Spleen (tissue), 11 donors: ENCODE results near the gene AK3. TPM values are rescaled to one million over a fixed set of nuclear protein-coding genes. Genes with fewer than 3 reads are reported as not detected.
"Not testable (repeated sequence)": the region's sequence is repeated elsewhere in the genome, so short reads cannot be mapped to it uniquely, and the experiment has no call there.

Source experiments
- DNase-seq: peaks from one replicate; pipeline ENCODE4 v3.0.0-alpha.2; 2020
- H3K27ac ChIP-seq, 8 donors: fragments of 200-600 bp; sonication (generic) in 7 of 8; 1 replicate in 4 of 8; 2 replicates in 4 of 8; pipeline versions ENCODE4 v1.5.0 to v1.8.0; 2016 to 2021; ENCODE audit warnings: inconsistent platforms in 4 of 8, mild to moderate bottlenecking in 4 of 8, moderate library complexity in 1 of 8
- H3K27me3 ChIP-seq, 7 donors: fragments of 200-600 bp; sonication (generic) in 6 of 7; replicated peaks in 1 of 7; 1 replicate in 4 of 7; 2 replicates in 3 of 7; pipeline versions ENCODE4 v1.5.0 to v1.8.0; 2016 to 2021; ENCODE audit warnings: inconsistent platforms in 3 of 7, mild to moderate bottlenecking in 1 of 7
- H3K36me3 ChIP-seq, 6 donors: fragments of 200-600 bp; sonication (generic) in 5 of 6; 1 replicate in 4 of 6; 2 replicates in 2 of 6; pipeline versions ENCODE4 v1.5.0 to v1.8.0; 2016 to 2021; ENCODE audit warnings: inconsistent platforms in 2 of 6
- H3K4me1 ChIP-seq, 6 donors: fragments of 200-600 bp; sonication (generic) in 5 of 6; 1 replicate in 3 of 6; 2 replicates in 3 of 6; pipeline versions ENCODE4 v1.5.0 to v1.8.0; 2016 to 2021; ENCODE audit warnings: inconsistent platforms in 3 of 6
- H3K4me3 ChIP-seq, 8 donors: fragments of 200-600 bp; sonication (generic) in 7 of 8; 1 replicate in 4 of 8; 2 replicates in 4 of 8; pipeline versions ENCODE4 v1.5.0 to v1.8.0; 2016 to 2021; ENCODE audit warnings: inconsistent platforms in 4 of 8, mild to moderate bottlenecking in 4 of 8, moderate library complexity in 2 of 8
- H3K9me3 ChIP-seq, 8 donors: fragments of 200-600 bp; sonication (generic) in 7 of 8; 1 replicate in 4 of 8; 2 replicates in 4 of 8; pipeline versions ENCODE4 v1.5.0 to v1.8.0; 2016 to 2021; ENCODE audit warnings: inconsistent platforms in 4 of 8
- CTCF ChIP-seq, 11 experiments: fragments of 200-600 bp in 7 of 11; fragments of 450-650 bp in 4 of 11; sonication (generic) in 4 of 11; IDR thresholded peaks in 8 of 11; conservative IDR thresholded peaks in 3 of 11; 1 replicate in 7 of 11; 2 replicates in 4 of 11; pipeline versions ENCODE4 v1.4.0 to v1.8.0; 2016 to 2021; ENCODE audit warnings: antibody characterized with exemption in 11 of 11, inconsistent platforms in 4 of 11, mild to moderate bottlenecking in 1 of 11
- POLR2A ChIP-seq, 3 donors: fragments of 450-650 bp; IDR thresholded peaks; one replicate each; pipeline ENCODE4 v1.5.1; 2017; ENCODE audit warnings: antibody characterized with exemption in 3 of 3, mild to moderate bottlenecking in 1 of 3
- POLR2AphosphoS5 ChIP-seq, 3 donors: sonication (generic); formaldehyde crosslinking; IDR thresholded peaks; one replicate each; pipeline ENCODE4 v1.5.1; 2017; ENCODE audit warnings: antibody characterized with exemption in 3 of 3
- WGBS, 5 donors: extraction: QIAGEN DNeasy Blood & Tissue Kit in 3 of 5; methylation state at CpG; one replicate each; pipeline versions ENCODE4 v1.1.5 to v1.1.7; 2013 to 2018; 5-methylcytosine and 5-hydroxymethylcytosine counted together
- intact Hi-C: fragments of 100-400 bp; cut with DNase I; formaldehyde crosslinking; loops from one replicate; pipeline ENCODE4 v1.15.0; 2023; ENCODE audit warnings: low total_unique reads
- polyA plus RNA-seq, 3 donors: library from polyadenylated mRNA; stranded (reverse); fragments of 200-250 nt; gene quantifications; one replicate each; pipeline ENCODE4 v1.2.1, GENCODE V29; 2013
- total RNA-seq, 7 donors: library from RNA; depleted of rRNA in 3 of 7; stranded (reverse); fragments of >200 nt in 3 of 7; fragmentation: NEBNext Ultra II Directional in 4 of 7; extraction: Animal tissue kit (Norgen Biotek cat#: 25700) in 4 of 7; gene quantifications; one replicate each; pipeline versions ENCODE4 v1.1.0 to v1.2.1, GENCODE V29; 2016 to 2021
- donor health status: healthy with polysubstance abuse.
- donor health status: DM: no; HTN: no; CAD: no; lungs with moderate emphysema.
- donor health status: DM: no; HTN: no; CAD: no.
- donor health status: Bipolar disorder and iron deficiency.
- donor health status: healthy.
- donor health status: DM: no; HTN: no; CAD: no.
- donor health status: DM: yes; HTN: yes; CAD: no.

The AK3 gene
- total and polyA plus RNA-seq, 10 donors: 21.3 to 65.3 (median 41.4) TPM

GRCh38 chr9:4661611-4662010 lies 79.4 kb downstream of the AK3 start:
- DNase-seq: no peak
- TF ChIP-seq POLR2A (IDR thresholded peaks at IDR 0.05) (no peak), CTCF (IDR thresholded peaks at IDR 0.05 in 8 of 11, conservative IDR thresholded peaks at IDR 0.05 in 3 of 11) (no peak), POLR2AphosphoS5 (IDR thresholded peaks at IDR 0.05) (no peak)
- peaks cover 27 to 54% (median 47%) of the 10 kb centered on the region in 6 donors for H3K4me1 ChIP-seq
- 1 to 6% (median 5%) methylated on average over 5 of the region's 5 CpGs for WGBS, 5 donors
- no peaks in the 10 kb centered on the region for H3K36me3 ChIP-seq
- H3K9me3 ChIP-seq: no peaks in the 10 kb centered on the region
- no peaks in the 10 kb centered on the region for H3K27me3 ChIP-seq
- peak overlapping the region; percentile 66 to 95 (median 77) for H3K4me3 ChIP-seq
- intact Hi-C loops: loop anchor here (10.0 kb wide), 1 partner anchor 323 kb away; the partner anchor contains the start of gene JAK2
- peak overlapping the region; percentile 69 to 95 (median 88) for H3K27ac ChIP-seq

DNA sequence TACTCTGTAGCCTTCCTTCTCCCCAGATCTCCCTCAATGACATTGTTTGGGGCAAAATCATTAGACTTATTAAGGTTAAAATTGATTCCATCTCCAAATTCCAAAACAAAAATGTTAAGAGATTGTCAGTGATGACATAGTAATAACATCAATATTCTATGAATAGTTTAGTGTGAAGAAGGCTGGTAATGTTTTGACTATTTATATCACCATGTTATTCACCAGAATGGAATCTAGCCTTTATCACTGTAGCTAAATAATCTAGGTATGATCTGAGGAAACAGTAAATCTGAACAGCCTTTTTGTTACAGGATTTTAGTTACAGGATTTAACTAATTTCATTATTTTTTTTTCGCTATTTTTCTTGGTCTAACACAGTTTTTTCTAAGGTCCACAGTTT lies 79.8 kb downstream of the AK3 start:
- Histone ChIP-seq H3K36me3 (no peaks in the 10 kb centered on the region), H3K4me3 (peak overlapping the region in 1 of 8 donors; percentile 77), H3K4me1 (peaks cover 25 to 49% (median 43%) of the 10 kb centered on the region in 6 donors), H3K27ac (peak overlapping the region in 1 of 8 donors; percentile 91), H3K27me3 (no peaks in the 10 kb centered on the region), H3K9me3 (no peaks in the 10 kb centered on the region)
- DNase-seq: no peak
- intact Hi-C loops: loop anchor here (10.0 kb wide), 1 partner anchor 324 kb away; the partner anchor contains the start of gene JAK2
- TF ChIP-seq POLR2A (IDR thresholded peaks at IDR 0.05): no peak
- TF ChIP-seq CTCF (IDR thresholded peaks at IDR 0.05 in 8 of 11, conservative IDR thresholded peaks at IDR 0.05 in 3 of 11): no peak
- no peak for TF ChIP-seq POLR2AphosphoS5 (IDR thresholded peaks at IDR 0.05)
- 66 to 96% (median 68%) methylated on average over 1 of the region's 1 CpG for WGBS, 5 donors

- H3K9me3 ChIP-seq, DNase-seq, H3K4me3 ChIP-seq, H3K36me3 ChIP-seq, H3K27ac ChIP-seq, H3K27me3 ChIP-seq: not testable (repeated sequence)
- H3K4me1 ChIP-seq: peaks cover 23 to 44% (median 38%) of the 10 kb centered on the region in 6 donors
- intact Hi-C loops: loop anchor here (10.0 kb wide), 1 partner anchor 324 kb away; the partner anchor contains the start of gene JAK2
- WGBS, 5 donors: 86 to 100% (median 94%) methylated on average over 4 to 5 of the region's 5 CpGs
Measured at GRCh38 chr9:4660665-4661064, 80.3 kb downstream of the AK3 start.

Other genes with a start within 250 kb of the AK3 start
- 10 to 100 TPM in 2 of 7 donors, 1 to 10 TPM in 5; 4.5 to 11.6 (median 7.8) TPM for gene PLPP6, start 78.9 kb downstream of the AK3 start, total RNA-seq
- gene PLPP6, start 78.9 kb downstream of the AK3 start, polyA plus RNA-seq: 1 to 10 TPM; 6.1 to 6.4 (median 6.2) TPM
- 1 to 10 TPM in 6 of 7 donors, under 1 TPM in 1; 0.32 to 5.7 (median 1.6) TPM for gene SPATA6L, start 74.7 kb downstream of the AK3 start, total RNA-seq
- under 1 TPM; 0.35 to 0.67 (median 0.57) TPM for gene SPATA6L, start 74.7 kb downstream of the AK3 start, polyA plus RNA-seq
- gene CDC37L1, start 61.6 kb downstream of the AK3 start, total RNA-seq: 10 to 100 TPM in 6 of 7 donors, 1 to 10 TPM in 1; 9.8 to 21.2 (median 13.8) TPM
- gene CDC37L1, start 61.6 kb downstream of the AK3 start, polyA plus RNA-seq: 1 to 10 TPM; 5.3 to 7.0 (median 6.5) TPM
- gene RCL1, start 51.7 kb upstream of the AK3 start, total RNA-seq: 10 to 100 TPM; 16.8 to 29.4 (median 23.3) TPM
- 10 to 100 TPM; 11.8 to 15.3 (median 12.2) TPM for gene RCL1, start 51.7 kb upstream of the AK3 start, polyA plus RNA-seq
- gene JAK2, start 244.1 kb upstream of the AK3 start, total RNA-seq: 10 to 100 TPM; 40.9 to 61.2 (median 54.6) TPM
- 10 to 100 TPM in 1 of 3 donors, 1 to 10 TPM in 2; 7.1 to 10.1 (median 7.3) TPM for gene JAK2, start 244.1 kb upstream of the AK3 start, polyA plus RNA-seq